Spleen (tissue), 7 donors: ENCODE measurements around the gene DPP9.

Experiments
- CTCF ChIP-seq, 11 experiments: fragments of 200-600 bp in 7 of 11; fragments of 450-650 bp in 4 of 11; sonication (generic) in 4 of 11; IDR thresholded peaks in 8 of 11; conservative IDR thresholded peaks in 3 of 11; 1 replicate in 7 of 11; 2 replicates in 4 of 11; pipeline versions ENCODE4 v1.4.0 to v1.8.0; 2016 to 2021; ENCODE audit warnings: antibody characterized with exemption in 11 of 11, inconsistent platforms in 4 of 11, mild to moderate bottlenecking in 1 of 11
- POLR2A ChIP-seq, 3 donors: fragments of 450-650 bp; IDR thresholded peaks; one replicate each; pipeline ENCODE4 v1.5.1; 2017; ENCODE audit warnings: antibody characterized with exemption in 3 of 3, mild to moderate bottlenecking in 1 of 3
- donor health status: DM: no; HTN: no; CAD: no; lungs with moderate emphysema.
- donor health status: DM: no; HTN: no; CAD: no.
- donor health status: DM: no; HTN: no; CAD: no.

- no peak for TF ChIP-seq CTCF (IDR thresholded peaks at IDR 0.05 in 8 of 11, conservative IDR thresholded peaks at IDR 0.05 in 3 of 11)
- TF ChIP-seq POLR2A (IDR thresholded peaks at IDR 0.05): no peak
These were observed 26.4 kb upstream of the DPP9 start for GRCh38 chr19:4749870-4750590.
